DND-41 (cell line): Measurements from ENCODE around the gene ELMO2.

Source experiments
- ATAC-seq: fragments of 200-7000 bp; cut with Tn5 transposase; 3 replicates; pipeline ENCODE4 v1.9.1; 2021; ENCODE audit warnings: low read depth; ENCODE audit not compliant: insufficient read depth
- DNase-seq: peaks from one replicate; pipeline ENCODE4 v3.0.0-alpha.2; 2020
- H2AFZ ChIP-seq: 2 replicates; pipeline ENCODE4 v1.6.0; 2012; ENCODE audit warnings: low read depth, low read length
- H3K27ac ChIP-seq: 2 replicates; pipeline ENCODE4 v1.5.1; 2012; ENCODE audit warnings: low read length, inconsistent platforms
- H3K27me3 ChIP-seq: fragments of 200-600 bp; sonication (generic); 2 replicates; pipeline ENCODE4 v1.6.0; 2012; ENCODE audit warnings: low read length, mild to moderate bottlenecking, inconsistent platforms; ENCODE audit not compliant: insufficient read depth, poor library complexity
- H3K36me3 ChIP-seq: 2 replicates; pipeline ENCODE4 v1.5.1; 2012; ENCODE audit warnings: low read length, inconsistent platforms; ENCODE audit not compliant: insufficient read depth
- H3K4me1 ChIP-seq: 2 replicates; pipeline ENCODE4 v1.5.1; 2012; ENCODE audit warnings: mild to moderate bottlenecking, low read length; ENCODE audit not compliant: insufficient read depth
- H3K4me2 ChIP-seq: 2 replicates; pipeline ENCODE4 v1.6.0; 2012; ENCODE audit warnings: mild to moderate bottlenecking, moderate library complexity, low read length, inconsistent platforms; ENCODE audit not compliant: insufficient read depth
- H3K4me3 ChIP-seq, 2 experiments: fragments of 200-600 bp in 1 of 2; shearing (Covaris generic) in 1 of 2; 2 replicates each; pipeline ENCODE4 v1.5.1; 2012 to 2016; ENCODE audit warnings: inconsistent platforms in 2 of 2, low read length in 2 of 2, mild to moderate bottlenecking in 2 of 2, low read depth in 1 of 2, moderate library complexity in 1 of 2
- H3K79me2 ChIP-seq: 2 replicates; pipeline ENCODE4 v1.6.0; 2012; ENCODE audit warnings: low read length, inconsistent platforms; ENCODE audit not compliant: insufficient read depth
- H3K9ac ChIP-seq: 2 replicates; pipeline ENCODE4 v1.6.0; 2012; ENCODE audit warnings: low read depth, mild to moderate bottlenecking, inconsistent platforms, low read length, moderate library complexity
- H3K9me3 ChIP-seq: 2 replicates; pipeline ENCODE4 v1.5.1; 2012; ENCODE audit warnings: low read length, moderate library complexity, mild to moderate bottlenecking, inconsistent platforms; ENCODE audit not compliant: insufficient read depth, severe bottlenecking
- H4K20me1 ChIP-seq: 2 replicates; pipeline ENCODE4 v1.6.0; 2012; ENCODE audit warnings: low read length; ENCODE audit not compliant: insufficient read depth
- EZH2 ChIP-seq: IDR thresholded peaks from 3 replicates; pipeline ENCODE4 v1.6.1; 2012; ENCODE audit warnings: borderline replicate concordance, low read depth, mild to moderate bottlenecking, moderate library complexity, low read length, inconsistent platforms; ENCODE audit not compliant: severe bottlenecking
- TF ChIP-seq, protein P1 (sequence below): IDR thresholded peaks from 2 replicates; pipeline ENCODE4 v1.5.1; 2012; ENCODE audit warnings: borderline replicate concordance, low read length, moderate library complexity, mild to moderate bottlenecking; ENCODE audit not compliant: poor library complexity, severe bottlenecking; ENCODE audit errors: extremely low read depth

The ELMO2 gene

DNA sequence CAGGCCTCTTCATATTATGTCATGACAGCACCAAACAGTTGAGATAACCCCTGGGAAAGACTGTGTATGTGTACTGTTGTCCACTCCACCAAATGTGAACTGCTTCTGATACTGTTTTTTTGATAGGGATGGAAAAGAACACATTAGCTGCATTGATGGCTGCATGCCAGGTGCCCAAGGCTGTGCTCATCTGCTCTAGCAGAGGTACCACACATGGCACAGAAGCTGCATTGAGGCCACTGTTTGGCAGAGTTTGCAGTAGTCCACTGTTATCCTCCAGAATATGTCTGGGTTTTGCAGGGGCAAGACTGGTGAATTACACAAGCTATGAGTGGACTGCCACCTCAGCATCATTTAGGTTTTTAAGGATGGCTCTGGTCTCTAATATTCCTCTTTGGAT lies 28.2 kb upstream of the ELMO2 start:
- Histone ChIP-seq H3K27me3 (peaks cover 15% of the 10 kb centered on the region), H3K36me3 (no peaks in the 10 kb centered on the region), H3K9me3 (no peaks in the 10 kb centered on the region), H4K20me1 (0 out of 2 replicates have a peak, but pooled peaks cover 3% of the 10 kb centered on the region), H2AFZ (no peak overlapping the region), H3K9ac (no peak overlapping the region), H3K4me3 (no peak overlapping the region), H3K4me2 (no peak overlapping the region), H3K4me1 (no peaks in the 10 kb centered on the region), H3K27ac (no peak overlapping the region), H3K79me2 (no peaks in the 10 kb centered on the region)
- ATAC-seq (no peak), DNase-seq (no peak)
- TF ChIP-seq EZH2 = no peak
- TF ChIP-seq, protein P1, sequence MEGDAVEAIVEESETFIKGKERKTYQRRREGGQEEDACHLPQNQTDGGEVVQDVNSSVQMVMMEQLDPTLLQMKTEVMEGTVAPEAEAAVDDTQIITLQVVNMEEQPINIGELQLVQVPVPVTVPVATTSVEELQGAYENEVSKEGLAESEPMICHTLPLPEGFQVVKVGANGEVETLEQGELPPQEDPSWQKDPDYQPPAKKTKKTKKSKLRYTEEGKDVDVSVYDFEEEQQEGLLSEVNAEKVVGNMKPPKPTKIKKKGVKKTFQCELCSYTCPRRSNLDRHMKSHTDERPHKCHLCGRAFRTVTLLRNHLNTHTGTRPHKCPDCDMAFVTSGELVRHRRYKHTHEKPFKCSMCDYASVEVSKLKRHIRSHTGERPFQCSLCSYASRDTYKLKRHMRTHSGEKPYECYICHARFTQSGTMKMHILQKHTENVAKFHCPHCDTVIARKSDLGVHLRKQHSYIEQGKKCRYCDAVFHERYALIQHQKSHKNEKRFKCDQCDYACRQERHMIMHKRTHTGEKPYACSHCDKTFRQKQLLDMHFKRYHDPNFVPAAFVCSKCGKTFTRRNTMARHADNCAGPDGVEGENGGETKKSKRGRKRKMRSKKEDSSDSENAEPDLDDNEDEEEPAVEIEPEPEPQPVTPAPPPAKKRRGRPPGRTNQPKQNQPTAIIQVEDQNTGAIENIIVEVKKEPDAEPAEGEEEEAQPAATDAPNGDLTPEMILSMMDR = no peak

DNA sequence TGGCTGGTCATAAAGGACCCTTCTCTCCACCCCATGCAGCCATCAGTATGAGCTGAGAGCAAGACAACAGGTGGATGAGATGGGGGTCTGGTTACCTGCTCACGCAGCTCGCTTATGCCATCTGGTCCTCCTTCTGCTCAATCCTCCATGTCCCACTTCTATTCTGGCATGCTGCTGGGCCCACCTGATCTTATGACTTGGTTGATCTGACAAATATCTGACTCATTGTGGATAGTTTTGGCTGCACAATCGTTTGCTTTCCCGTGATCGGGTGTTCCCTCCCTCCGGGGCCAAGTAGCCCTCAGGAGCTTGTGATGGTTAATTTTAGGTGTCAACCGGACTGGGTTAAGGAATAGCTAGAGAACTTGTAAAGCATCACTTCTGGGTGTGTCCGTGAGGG lies 26.6 kb upstream of the ELMO2 start:
- H2AFZ ChIP-seq = no peak overlapping the region

DNA sequence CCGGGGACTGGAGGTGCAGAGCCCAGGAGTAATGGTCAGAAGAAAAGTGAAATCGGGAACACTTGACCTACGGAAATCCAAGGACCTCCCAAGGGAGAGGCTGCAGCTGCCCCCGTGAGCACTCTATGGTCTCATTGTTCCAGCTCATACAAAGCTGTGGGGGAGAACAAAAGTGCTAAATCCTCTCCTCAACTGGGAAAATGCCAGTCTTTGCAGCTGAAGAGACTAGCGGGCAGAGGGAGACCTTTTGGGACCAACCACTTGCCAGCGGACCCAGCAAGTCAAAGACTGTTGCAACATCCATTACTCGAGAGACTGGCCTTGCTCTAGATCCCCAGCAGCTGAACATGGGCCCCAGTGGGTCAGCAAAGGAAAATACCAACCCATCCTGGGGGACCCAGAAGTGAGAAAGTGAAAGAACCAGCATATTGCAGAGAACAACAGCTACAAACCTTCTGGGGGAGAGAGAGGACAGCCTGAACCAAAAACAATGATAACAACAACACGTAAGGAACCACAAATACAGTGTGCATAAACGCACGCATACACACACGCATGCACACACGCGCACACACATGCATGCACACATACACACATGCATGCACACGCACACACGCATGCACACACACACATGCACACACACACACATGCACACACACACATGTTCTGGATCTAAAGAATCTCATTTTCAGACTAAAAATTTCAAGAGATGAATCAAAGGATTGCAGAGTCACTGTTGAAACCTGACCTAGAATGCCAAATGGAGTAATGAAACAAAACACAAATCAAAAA lies 24.7 kb upstream of the ELMO2 start:
- no peak overlapping the region for H3K27ac ChIP-seq
- no peak overlapping the region for H3K9ac ChIP-seq
- TF ChIP-seq EZH2 = no peak
- TF ChIP-seq, protein P1 = no peak
- H2AFZ ChIP-seq = no peak overlapping the region
- H3K4me3 ChIP-seq = no peak overlapping the region
- H3K36me3 ChIP-seq = no peaks in the 10 kb centered on the region
- H3K79me2 ChIP-seq = no peaks in the 10 kb centered on the region
- no peak overlapping the region for H3K4me2 ChIP-seq
- DNase-seq (no peak), ATAC-seq (no peak)
- 0 out of 2 replicates have a peak, but pooled peaks cover 3% of the 10 kb centered on the region for H4K20me1 ChIP-seq
- peaks cover 27% of the 10 kb centered on the region for H3K27me3 ChIP-seq
- H3K9me3 ChIP-seq = no peaks in the 10 kb centered on the region
- H3K4me1 ChIP-seq = no peaks in the 10 kb centered on the region

More for the DNA sequence above, 26.6 kb upstream of the ELMO2 start:
- DNase-seq (no peak), ATAC-seq (no peak)
- Histone ChIP-seq H3K4me2 (no peak overlapping the region), H3K4me3 (no peak overlapping the region), H4K20me1 (0 out of 2 replicates have a peak, but pooled peaks cover 3% of the 10 kb centered on the region), H3K36me3 (no peaks in the 10 kb centered on the region), H3K27me3 (peaks cover 23% of the 10 kb centered on the region), H3K9ac (no peak overlapping the region), H3K4me1 (no peaks in the 10 kb centered on the region), H3K79me2 (no peaks in the 10 kb centered on the region), H3K9me3 (no peaks in the 10 kb centered on the region), H3K27ac (no peak overlapping the region)
- TF ChIP-seq, protein P1 = no peak
- TF ChIP-seq EZH2 = no peak
